Measurements from ENCODE around the gene SERGEF. TPM values are rescaled to one million over a fixed set of nuclear protein-coding genes. Genes with fewer than 3 reads are reported as not detected.
"Not testable (repeated sequence)": the region's sequence is repeated elsewhere in the genome, so short reads cannot be mapped to it uniquely, and the experiment has no call there.

SERGEF gene
- total RNA-seq, 3 donors from 2014 or later: 17.6 to 22.5 (median 18.6) TPM

- no peak for DNase-seq
- Mint-ChIP-seq H3K9me3 (no peaks in the 10 kb centered on the region), H3K4me3 (no peak overlapping the region), H3K27me3 (ENCODE audit: low read depth) (no peaks in the 10 kb centered on the region), H3K4me1 (ENCODE audit: low read depth) (no peaks in the 10 kb centered on the region), H3K36me3 (ENCODE audit: insufficient read depth) (peaks cover 25% of the 10 kb centered on the region)
- ATAC-seq: no peak
Measured at GRCh38 chr11:17894929-17895658, 117.8 kb downstream of the SERGEF start.

GRCh38 chr11:17892409-17892808, 120.4 kb downstream of the SERGEF start:
- ATAC-seq (no peak), DNase-seq (no peak)
- Mint-ChIP-seq H3K36me3 (ENCODE audit: insufficient read depth) (peaks cover 20% of the 10 kb centered on the region), H3K27me3 (ENCODE audit: low read depth) (no peaks in the 10 kb centered on the region), H3K4me1 (ENCODE audit: low read depth) (no peaks in the 10 kb centered on the region), H3K9me3 (no peaks in the 10 kb centered on the region), H3K4me3 (no peak overlapping the region)

GRCh38 chr11:17890325-17890724, 122.5 kb downstream of the SERGEF start:
- DNase-seq (no peak), ATAC-seq (no peak)
- no peaks in the 10 kb centered on the region for H3K9me3 Mint-ChIP-seq
- H3K4me1 Mint-ChIP-seq (ENCODE audit: low read depth): no peaks in the 10 kb centered on the region
- H3K4me3 Mint-ChIP-seq: no peak overlapping the region
- peaks cover 31% of the 10 kb centered on the region for H3K36me3 Mint-ChIP-seq (ENCODE audit: insufficient read depth)
- H3K27me3 Mint-ChIP-seq (ENCODE audit: low read depth): no peaks in the 10 kb centered on the region

- H3K27me3 Mint-ChIP-seq (ENCODE audit: low read depth): no peaks in the 10 kb centered on the region
- H3K4me3 Mint-ChIP-seq: no peak overlapping the region
- no peaks in the 10 kb centered on the region for H3K4me1 Mint-ChIP-seq (ENCODE audit: low read depth)
- no peaks in the 10 kb centered on the region for H3K9me3 Mint-ChIP-seq
- peaks cover 29% of the 10 kb centered on the region for H3K36me3 Mint-ChIP-seq (ENCODE audit: insufficient read depth)
- DNase-seq (no peak), ATAC-seq (no peak)
Measured at GRCh38 chr11:17887779-17888178, 125.1 kb downstream of the SERGEF start.

- no peak for DNase-seq
- H3K36me3 Mint-ChIP-seq (ENCODE audit: insufficient read depth): peaks cover 25% of the 10 kb centered on the region
Measured at GRCh38 chr11:17883946-17884345, 128.9 kb downstream of the SERGEF start.

GRCh38 chr11:17883057-17883456, 129.8 kb downstream of the SERGEF start:
- Mint-ChIP-seq H3K4me3 (no peak overlapping the region), H3K27me3 (ENCODE audit: low read depth) (no peaks in the 10 kb centered on the region), H3K36me3 (ENCODE audit: insufficient read depth) (peaks cover 29% of the 10 kb centered on the region), H3K4me1 (ENCODE audit: low read depth) (no peaks in the 10 kb centered on the region), H3K9me3 (no peaks in the 10 kb centered on the region)
- DNase-seq (no peak), ATAC-seq (no peak)

More at GRCh38 chr11:17883946-17884345, 128.9 kb downstream of the SERGEF start:
- no peaks in the 10 kb centered on the region for H3K4me1 Mint-ChIP-seq (ENCODE audit: low read depth)
- H3K9me3 Mint-ChIP-seq: no peaks in the 10 kb centered on the region
- no peak for ATAC-seq
- H3K4me3 Mint-ChIP-seq: no peak overlapping the region
- H3K27me3 Mint-ChIP-seq (ENCODE audit: low read depth): no peaks in the 10 kb centered on the region

GRCh38 chr11:17878743-17879142, 134.1 kb downstream of the SERGEF start:
- Mint-ChIP-seq H3K9me3 (no peaks in the 10 kb centered on the region), H3K27me3 (ENCODE audit: low read depth) (no peaks in the 10 kb centered on the region), H3K4me3 (no peak overlapping the region), H3K4me1 (ENCODE audit: low read depth) (no peaks in the 10 kb centered on the region), H3K36me3 (ENCODE audit: insufficient read depth) (peaks cover 30% of the 10 kb centered on the region)
- DNase-seq (no peak), ATAC-seq (no peak)

- H3K4me1 Mint-ChIP-seq (ENCODE audit: low read depth): no peaks in the 10 kb centered on the region
- peaks cover 35% of the 10 kb centered on the region for H3K36me3 Mint-ChIP-seq (ENCODE audit: insufficient read depth)
- H3K27me3 Mint-ChIP-seq (ENCODE audit: low read depth): no peaks in the 10 kb centered on the region
- no peaks in the 10 kb centered on the region for H3K9me3 Mint-ChIP-seq
- ATAC-seq (no peak), DNase-seq (no peak)
- H3K4me3 Mint-ChIP-seq: no peak overlapping the region
Measured at GRCh38 chr11:17877886-17878285, 135.0 kb downstream of the SERGEF start.

GRCh38 chr11:17876827-17877226, 136.0 kb downstream of the SERGEF start:
- no peaks in the 10 kb centered on the region for H3K4me1 Mint-ChIP-seq (ENCODE audit: low read depth)
- no peaks in the 10 kb centered on the region for H3K27me3 Mint-ChIP-seq (ENCODE audit: low read depth)
- no peaks in the 10 kb centered on the region for H3K9me3 Mint-ChIP-seq
- ATAC-seq (no peak), DNase-seq (no peak)
- H3K4me3 Mint-ChIP-seq: no peak overlapping the region
- H3K36me3 Mint-ChIP-seq (ENCODE audit: insufficient read depth): peaks cover 37% of the 10 kb centered on the region

- peaks cover 41% of the 10 kb centered on the region for H3K36me3 Mint-ChIP-seq (ENCODE audit: insufficient read depth)
Measured at GRCh38 chr11:17875891-17876290, 137.0 kb downstream of the SERGEF start.

GRCh38 chr11:17873586-17873985, 139.3 kb downstream of the SERGEF start:
- Mint-ChIP-seq H3K9me3 (peaks cover 10% of the 10 kb centered on the region), H3K27me3 (ENCODE audit: low read depth) (no peaks in the 10 kb centered on the region), H3K4me3 (no peak overlapping the region), H3K36me3 (ENCODE audit: insufficient read depth) (peaks cover 60% of the 10 kb centered on the region), H3K4me1 (ENCODE audit: low read depth) (no peaks in the 10 kb centered on the region)
- no peak for DNase-seq
- no peak for ATAC-seq

More at GRCh38 chr11:17875891-17876290, 137.0 kb downstream of the SERGEF start:
- no peaks in the 10 kb centered on the region for H3K27me3 Mint-ChIP-seq (ENCODE audit: low read depth)
- DNase-seq (no peak), ATAC-seq (no peak)
- no peaks in the 10 kb centered on the region for H3K4me1 Mint-ChIP-seq (ENCODE audit: low read depth)
- H3K9me3 Mint-ChIP-seq: no peaks in the 10 kb centered on the region
- H3K4me3 Mint-ChIP-seq: no peak overlapping the region

GRCh38 chr11:17868398-17868797, 144.4 kb downstream of the SERGEF start:
- not testable (repeated sequence) for H3K4me1 Mint-ChIP-seq (ENCODE audit: low read depth); DNase-seq; ATAC-seq; H3K4me3 Mint-ChIP-seq; H3K27me3 Mint-ChIP-seq (ENCODE audit: low read depth)
- Mint-ChIP-seq H3K9me3 (peaks cover 10% of the 10 kb centered on the region), H3K36me3 (ENCODE audit: insufficient read depth) (peaks cover 56% of the 10 kb centered on the region)

- H3K9me3 Mint-ChIP-seq: peaks cover 10% of the 10 kb centered on the region
- no peak for DNase-seq
- H3K4me3 Mint-ChIP-seq: no peak overlapping the region
- no peaks in the 10 kb centered on the region for H3K27me3 Mint-ChIP-seq (ENCODE audit: low read depth)
- no peak for ATAC-seq
- H3K36me3 Mint-ChIP-seq (ENCODE audit: insufficient read depth): peaks cover 52% of the 10 kb centered on the region
- H3K4me1 Mint-ChIP-seq (ENCODE audit: low read depth): no peaks in the 10 kb centered on the region
Measured at GRCh38 chr11:17867341-17867740, 145.5 kb downstream of the SERGEF start.

- ATAC-seq (no peak), DNase-seq (no peak)
- no peaks in the 10 kb centered on the region for H3K4me1 Mint-ChIP-seq (ENCODE audit: low read depth)
- H3K9me3 Mint-ChIP-seq: peaks cover 10% of the 10 kb centered on the region
- H3K27me3 Mint-ChIP-seq (ENCODE audit: low read depth): no peaks in the 10 kb centered on the region
- H3K4me3 Mint-ChIP-seq: no peak overlapping the region
- H3K36me3 Mint-ChIP-seq (ENCODE audit: insufficient read depth): peaks cover 51% of the 10 kb centered on the region
Measured at GRCh38 chr11:17865765-17866428, 146.9 kb downstream of the SERGEF start.

- Mint-ChIP-seq H3K4me3 (no peak overlapping the region), H3K27me3 (ENCODE audit: low read depth) (no peaks in the 10 kb centered on the region), H3K36me3 (ENCODE audit: insufficient read depth) (peaks cover 44% of the 10 kb centered on the region), H3K4me1 (ENCODE audit: low read depth) (no peaks in the 10 kb centered on the region), H3K9me3 (peaks cover 2% of the 10 kb centered on the region)
- ATAC-seq (no peak), DNase-seq (no peak)
Measured at GRCh38 chr11:17864478-17864941, 148.3 kb downstream of the SERGEF start.

Measured in activated T-cell treated with anti-CD3 and anti-CD28 coated beads, Interleukin-2, amount 50 U/mL, for 4 hours (primary cell).